Measurements from ENCODE around the gene SPDEF. TPM values are rescaled to one million over a fixed set of nuclear protein-coding genes. Genes with fewer than 3 reads are reported as not detected.

SPDEF gene
- polyA plus RNA-seq, 2 of the 4 experiments (the other 2 are of a cell fraction) = 4.3 to 5.4 TPM

GRCh38 chr6:34524499-34524898 is 31.6 kb downstream of the SPDEF start (continued):
- TF ChIP-seq, protein P1, sequence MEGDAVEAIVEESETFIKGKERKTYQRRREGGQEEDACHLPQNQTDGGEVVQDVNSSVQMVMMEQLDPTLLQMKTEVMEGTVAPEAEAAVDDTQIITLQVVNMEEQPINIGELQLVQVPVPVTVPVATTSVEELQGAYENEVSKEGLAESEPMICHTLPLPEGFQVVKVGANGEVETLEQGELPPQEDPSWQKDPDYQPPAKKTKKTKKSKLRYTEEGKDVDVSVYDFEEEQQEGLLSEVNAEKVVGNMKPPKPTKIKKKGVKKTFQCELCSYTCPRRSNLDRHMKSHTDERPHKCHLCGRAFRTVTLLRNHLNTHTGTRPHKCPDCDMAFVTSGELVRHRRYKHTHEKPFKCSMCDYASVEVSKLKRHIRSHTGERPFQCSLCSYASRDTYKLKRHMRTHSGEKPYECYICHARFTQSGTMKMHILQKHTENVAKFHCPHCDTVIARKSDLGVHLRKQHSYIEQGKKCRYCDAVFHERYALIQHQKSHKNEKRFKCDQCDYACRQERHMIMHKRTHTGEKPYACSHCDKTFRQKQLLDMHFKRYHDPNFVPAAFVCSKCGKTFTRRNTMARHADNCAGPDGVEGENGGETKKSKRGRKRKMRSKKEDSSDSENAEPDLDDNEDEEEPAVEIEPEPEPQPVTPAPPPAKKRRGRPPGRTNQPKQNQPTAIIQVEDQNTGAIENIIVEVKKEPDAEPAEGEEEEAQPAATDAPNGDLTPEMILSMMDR (IDR thresholded peaks at IDR 0.05) = no peak
- TF ChIP-seq HOXB5 (CRISPR knock-in tag; IDR thresholded peaks at IDR 0.05) = no peak
- TF ChIP-seq CEBPB (IDR thresholded peaks at IDR 0.05) = no peak

- ATAC-seq (no peak), DNase-seq (ENCODE audit: low read depth in 1 of 2, low spot score in 1 of 2) (no peak), FAIRE-seq (no peak)
- CTCF ChIA-PET = interaction anchor here (0.6 to 1.1 kb wide), 3 partner anchors 10 to 886 kb away, joined by 3 read pairs; no protein-coding TSS in a partner anchor
- Histone ChIP-seq H3K4me3 (no peak overlapping the region), H3K4me2 (no peak overlapping the region), H3K9me3 (no peaks in the 10 kb centered on the region), H3K4me1 (peaks cover 12% of the 10 kb centered on the region), H3K27ac (no peak overlapping the region)
- POLR2A ChIA-PET = no interaction called here
- TF ChIP-seq MAZ (IDR thresholded peaks at IDR 0.05; ENCODE audit: borderline replicate concordance, low read depth, low read length) = no peak
- 65% methylated on average over 7 of the region's 8 CpGs for WGBS (ENCODE audit: missing lambda C conversion rate)
Measured at GRCh38 chr6:34523441-34524206, 32.5 kb downstream of the SPDEF start.

- Histone ChIP-seq H3K4me1 (peaks cover 10% of the 10 kb centered on the region), H3K4me3 (no peak overlapping the region), H3K27ac (no peak overlapping the region), H3K4me2 (no peak overlapping the region), H3K9me3 (no peaks in the 10 kb centered on the region)
- ChIA-PET POLR2A (no interaction called here), CTCF (interaction anchor here (0.7 to 1.1 kb wide), 2 partner anchors 9 to 464 kb away, joined by 3 read pairs; no protein-coding TSS in a partner anchor)
- TF ChIP-seq, protein P2, sequence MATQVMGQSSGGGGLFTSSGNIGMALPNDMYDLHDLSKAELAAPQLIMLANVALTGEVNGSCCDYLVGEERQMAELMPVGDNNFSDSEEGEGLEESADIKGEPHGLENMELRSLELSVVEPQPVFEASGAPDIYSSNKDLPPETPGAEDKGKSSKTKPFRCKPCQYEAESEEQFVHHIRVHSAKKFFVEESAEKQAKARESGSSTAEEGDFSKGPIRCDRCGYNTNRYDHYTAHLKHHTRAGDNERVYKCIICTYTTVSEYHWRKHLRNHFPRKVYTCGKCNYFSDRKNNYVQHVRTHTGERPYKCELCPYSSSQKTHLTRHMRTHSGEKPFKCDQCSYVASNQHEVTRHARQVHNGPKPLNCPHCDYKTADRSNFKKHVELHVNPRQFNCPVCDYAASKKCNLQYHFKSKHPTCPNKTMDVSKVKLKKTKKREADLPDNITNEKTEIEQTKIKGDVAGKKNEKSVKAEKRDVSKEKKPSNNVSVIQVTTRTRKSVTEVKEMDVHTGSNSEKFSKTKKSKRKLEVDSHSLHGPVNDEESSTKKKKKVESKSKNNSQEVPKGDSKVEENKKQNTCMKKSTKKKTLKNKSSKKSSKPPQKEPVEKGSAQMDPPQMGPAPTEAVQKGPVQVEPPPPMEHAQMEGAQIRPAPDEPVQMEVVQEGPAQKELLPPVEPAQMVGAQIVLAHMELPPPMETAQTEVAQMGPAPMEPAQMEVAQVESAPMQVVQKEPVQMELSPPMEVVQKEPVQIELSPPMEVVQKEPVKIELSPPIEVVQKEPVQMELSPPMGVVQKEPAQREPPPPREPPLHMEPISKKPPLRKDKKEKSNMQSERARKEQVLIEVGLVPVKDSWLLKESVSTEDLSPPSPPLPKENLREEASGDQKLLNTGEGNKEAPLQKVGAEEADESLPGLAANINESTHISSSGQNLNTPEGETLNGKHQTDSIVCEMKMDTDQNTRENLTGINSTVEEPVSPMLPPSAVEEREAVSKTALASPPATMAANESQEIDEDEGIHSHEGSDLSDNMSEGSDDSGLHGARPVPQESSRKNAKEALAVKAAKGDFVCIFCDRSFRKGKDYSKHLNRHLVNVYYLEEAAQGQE (IDR thresholded peaks at IDR 0.05) = no peak
- TF ChIP-seq, protein P1 (IDR thresholded peaks at IDR 0.05) = no peak
- TF ChIP-seq EHMT2 (IDR thresholded peaks at IDR 0.05; ENCODE audit: low read depth) (no peak), TP53 (CRISPR knock-in tag; IDR thresholded peaks at IDR 0.05) (no peak), NR3C1 (IDR thresholded peaks at IDR 0.05) (no peak), HEYL (CRISPR knock-in tag; IDR thresholded peaks at IDR 0.05) (no peak)
- DNase-seq (ENCODE audit: low read depth in 1 of 2, low spot score in 1 of 2) (no peak), ATAC-seq (no peak), FAIRE-seq (no peak)
- 78% methylated on average over 10 of the region's 10 CpGs for WGBS (ENCODE audit: missing lambda C conversion rate)
Measured at GRCh38 chr6:34522761-34523160, 33.4 kb downstream of the SPDEF start.

Measured in A549 (cell line).